Adrenal gland (tissue), 12 donors: Measurements from ENCODE around the gene SOCS7. TPM values are rescaled to one million over a fixed set of nuclear protein-coding genes. Genes with fewer than 3 reads are reported as not detected.

Experiments used
- DNase-seq, 7 donors: peaks; one replicate each; pipeline ENCODE4 v3.0.0-alpha.2; 2019 to 2020
- H3K27ac ChIP-seq, 5 donors: fragments of 200-600 bp; sonication (generic) in 4 of 5; 1 replicate in 3 of 5; 2 replicates in 2 of 5; pipeline versions ENCODE4 v1.5.1 to v1.8.0; 2016 to 2020; ENCODE audit warnings: mild to moderate bottlenecking in 1 of 5
- H3K27me3 ChIP-seq: fragments of 200-600 bp; 2 replicates; pipeline ENCODE4 v1.8.0; 2021
- H3K36me3 ChIP-seq, 2 donors: fragments of 200-600 bp; replicated peaks in 1 of 2; 1 replicate in 1 of 2; 2 replicates in 1 of 2; pipeline versions ENCODE4 v1.5.1 to v1.8.0; 2018 to 2022
- H3K4me1 ChIP-seq, 2 donors: fragments of 200-600 bp; replicated peaks in 1 of 2; 1 replicate in 1 of 2; 2 replicates in 1 of 2; pipeline versions ENCODE4 v1.5.1 to v1.8.0; 2018 to 2021
- H3K4me3 ChIP-seq, 4 donors: fragments of 200-600 bp; sonication (generic) in 3 of 4; one replicate each; pipeline ENCODE4 v1.5.1; 2016 to 2018
- H3K9me3 ChIP-seq, 3 donors: fragments of 200-600 bp; sonication (generic) in 1 of 3; replicated peaks in 1 of 3; 1 replicate in 2 of 3; 2 replicates in 1 of 3; pipeline versions ENCODE4 v1.5.1 to v1.8.0; 2016 to 2021
- CTCF ChIP-seq, 6 experiments: fragments of 450-650 bp in 4 of 6; fragments of 200-600 bp in 2 of 6; sonication (generic) in 1 of 6; IDR thresholded peaks; 1 replicate in 5 of 6; 2 replicates in 1 of 6; pipeline versions ENCODE4 v1.5.1 to v1.8.0; 2016 to 2021; ENCODE audit warnings: antibody characterized with exemption in 6 of 6, mild to moderate bottlenecking in 2 of 6, moderate library complexity in 1 of 6
- POLR2A ChIP-seq, 2 donors: fragments of 450-650 bp; IDR thresholded peaks; one replicate each; pipeline ENCODE4 v1.6.1; 2017; ENCODE audit warnings: antibody characterized with exemption in 2 of 2, mild to moderate bottlenecking in 2 of 2, moderate library complexity in 1 of 2
- WGBS, 4 donors: extraction: QIAGEN DNeasy Blood & Tissue Kit in 2 of 4; methylation state at CpG; one replicate each; pipeline versions ENCODE4 v1.1.5 to v1.1.7; 2013 to 2017; 5-methylcytosine and 5-hydroxymethylcytosine counted together
- intact Hi-C, 2 donors: fragments of 100-400 bp; cut with DNase I; formaldehyde crosslinking; loops; one replicate each; pipeline versions ENCODE4 v1.14.1 to v1.15.0; 2022 to 2023
- polyA plus RNA-seq, 3 donors: library from polyadenylated mRNA; stranded (reverse); fragments of 200-250 nt in 2 of 3; fragments of 350-450 nt in 1 of 3; fragmentation: Illumina TruSeq in 1 of 3; extraction: RNeasy Lipid Tissue Mini Kit (QIAGEN cat#74804) in 1 of 3; gene quantifications; one replicate each; pipeline ENCODE4 v1.2.3, GENCODE V29; 2013 to 2014
- total RNA-seq, 9 donors: library from RNA; depleted of rRNA in 4 of 9; stranded (reverse); fragments of >200 nt in 4 of 9; fragments of 120-200 nt in 1 of 9; fragmentation: NEBNext Ultra II Directional in 1 of 9; extraction: Animal tissue kit (Norgen Biotek cat#: 25700) in 1 of 9; gene quantifications; one replicate each; pipeline versions ENCODE4 v1.1.0 to v1.2.4, GENCODE V29; 2013 to 2023
- donor health status: healthy with polysubstance abuse.
- donor health status: Bipolar disorder and iron deficiency.
- donor health status: DM: yes; HTN: yes; CAD: no.
- donor health status: DM: no; HTN: no; CAD: no.
- donor health status: DM: no; HTN: no; CAD: no.
- donor health status: DM: yes; HTN: yes; CAD: no.

The SOCS7 gene
- total and polyA plus RNA-seq, 12 donors, result 2.7 to 51.3 (median 18.5) TPM

GRCh38 chr17:38330941-38331411 lies 20.7 kb upstream of the SOCS7 start:
- H3K27ac ChIP-seq, result no peak overlapping the region
- no peak for TF ChIP-seq POLR2A (IDR thresholded peaks at IDR 0.05)
- TF ChIP-seq CTCF (IDR thresholded peaks at IDR 0.05), result no peak
- H3K36me3 ChIP-seq, result no peaks in the 10 kb centered on the region
- intact Hi-C loops, result loop anchor here in 1 of 2 donors (10.0 kb wide), 1 partner anchor 334 kb away; no protein-coding TSS in a partner anchor
- no peaks in the 10 kb centered on the region for H3K4me1 ChIP-seq
- DNase-seq, result no peak
- 85 to 88% (median 87%) methylated on average over 10 to 23 of the region's 23 CpGs; no CpG with 5 or more reads in 1 of the 4 donors for WGBS, 4 donors
- H3K4me3 ChIP-seq, result no peak overlapping the region
- no peaks in the 10 kb centered on the region for H3K9me3 ChIP-seq
- peaks cover 8% of the 10 kb centered on the region for H3K27me3 ChIP-seq

GRCh38 chr17:38332735-38333134 lies 18.9 kb upstream of the SOCS7 start:
- intact Hi-C loops, result loop anchor here in 1 of 2 donors (10.0 kb wide), 1 partner anchor 332 kb away; no protein-coding TSS in a partner anchor
- H3K4me3 ChIP-seq, result no peak overlapping the region
- no peaks in the 10 kb centered on the region for H3K36me3 ChIP-seq
- no peak overlapping the region for H3K27ac ChIP-seq
- peaks cover 8% of the 10 kb centered on the region for H3K27me3 ChIP-seq
- no peak for TF ChIP-seq POLR2A (IDR thresholded peaks at IDR 0.05)
- no peak for TF ChIP-seq CTCF (IDR thresholded peaks at IDR 0.05)
- WGBS, 4 donors, result 72 to 84% (median 78%) methylated on average over 7 of the region's 7 CpGs
- no peak for DNase-seq
- no peaks in the 10 kb centered on the region for H3K4me1 ChIP-seq
- no peaks in the 10 kb centered on the region for H3K9me3 ChIP-seq

GRCh38 chr17:38333635-38334295 lies 17.9 kb upstream of the SOCS7 start:
- Histone ChIP-seq H3K4me1 (no peaks in the 10 kb centered on the region), H3K27ac (no peak overlapping the region), H3K36me3 (no peaks in the 10 kb centered on the region), H3K27me3 (peaks cover 8% of the 10 kb centered on the region), H3K9me3 (no peaks in the 10 kb centered on the region), H3K4me3 (no peak overlapping the region)
- peak in 3 of 7 donors; percentile 31 to 43 (median 43) for DNase-seq
- intact Hi-C loops, result loop anchor here in 1 of 2 donors (10.0 kb wide), 1 partner anchor 331 kb away; no protein-coding TSS in a partner anchor
- WGBS, 4 donors, result 42 to 65% (median 57%) methylated on average over 8 to 12 of the region's 12 CpGs
- peak in 5 of 6 experiments; percentile 15 to 39 (median 35) for TF ChIP-seq CTCF (IDR thresholded peaks at IDR 0.05)
- no peak for TF ChIP-seq POLR2A (IDR thresholded peaks at IDR 0.05)

GRCh38 chr17:38334480-38335364 lies 16.9 kb upstream of the SOCS7 start:
- intact Hi-C loops, result loop anchor here in 1 of 2 donors (10.0 kb wide), 1 partner anchor 330 kb away; no protein-coding TSS in a partner anchor
- H3K9me3 ChIP-seq, result no peaks in the 10 kb centered on the region
- H3K27ac ChIP-seq, result no peak overlapping the region
- no peaks in the 10 kb centered on the region for H3K4me1 ChIP-seq
- no peak for DNase-seq
- H3K36me3 ChIP-seq, result no peaks in the 10 kb centered on the region
- WGBS, 4 donors, result 79 to 87% (median 86%) methylated on average over 17 to 30 of the region's 30 CpGs
- H3K27me3 ChIP-seq, result peaks cover 8% of the 10 kb centered on the region
- no peak for TF ChIP-seq POLR2A (IDR thresholded peaks at IDR 0.05)
- TF ChIP-seq CTCF (IDR thresholded peaks at IDR 0.05), result no peak
- no peak overlapping the region for H3K4me3 ChIP-seq
